ENCODE data around the gene SNAPIN. TPM values are rescaled to one million over a fixed set of nuclear protein-coding genes. Genes with fewer than 3 reads are reported as not detected.
"Not testable (repeated sequence)": the region's sequence is repeated elsewhere in the genome, so short reads cannot be mapped to it uniquely, and the experiment has no call there.

Gene SNAPIN
- polyA plus RNA-seq, 3 donors = 30.7 to 141 (median 135) TPM

DNA sequence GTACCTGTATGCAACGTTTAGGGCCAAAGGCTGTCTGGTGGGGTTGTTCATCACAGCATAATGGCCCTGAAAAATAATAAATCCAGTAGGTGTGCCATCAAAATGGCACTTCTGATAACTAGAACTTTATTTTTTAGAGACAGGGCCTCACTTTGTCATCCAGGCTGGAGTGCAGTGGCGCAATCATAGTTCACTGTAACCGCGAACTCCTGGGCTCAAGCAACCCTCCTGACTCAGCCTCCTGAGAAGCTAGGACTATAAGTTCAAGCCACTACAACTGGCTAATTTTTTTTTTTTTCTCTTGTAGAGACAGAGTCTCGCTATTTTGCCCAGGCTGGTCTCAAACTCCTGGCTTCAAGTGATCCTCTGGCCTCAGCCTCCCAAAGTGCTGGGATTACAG lies 4.7 kb downstream of the SNAPIN start:
- WGBS (ENCODE audit: insufficient coverage) = 53% methylated on average over 5 of the region's 5 CpGs
- no peaks in the 10 kb centered on the region for H3K9me3 Mint-ChIP-seq
- DNase-seq = peak in 1 of 3 donors; percentile 16

DNA sequence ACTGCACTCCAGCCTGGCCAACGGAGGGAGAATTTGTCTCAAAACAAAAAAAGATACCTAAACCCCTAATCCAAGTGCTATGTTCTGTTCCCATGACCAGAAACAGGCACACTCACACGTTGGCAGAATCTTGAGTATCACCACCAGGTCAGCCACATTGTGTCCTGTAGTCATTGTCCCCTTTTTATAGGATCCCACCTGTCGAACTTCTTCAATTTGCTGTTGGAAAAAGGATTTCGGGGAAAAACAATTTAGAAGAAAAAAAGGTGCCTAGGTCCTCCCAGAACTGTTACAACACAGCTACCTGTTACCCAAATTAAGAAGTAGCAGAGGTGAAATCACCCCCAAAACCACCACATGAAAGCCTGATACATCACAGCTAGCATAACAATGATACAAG lies 8.9 kb downstream of the SNAPIN start:
- no peaks in the 10 kb centered on the region for H3K9me3 ChIP-seq (replicated peaks in 1 of 2; ENCODE audit: control insufficient read depth in 1 of 2, insufficient read depth in 1 of 2, low read length in 2 of 2)
- TF ChIP-seq, protein P1, sequence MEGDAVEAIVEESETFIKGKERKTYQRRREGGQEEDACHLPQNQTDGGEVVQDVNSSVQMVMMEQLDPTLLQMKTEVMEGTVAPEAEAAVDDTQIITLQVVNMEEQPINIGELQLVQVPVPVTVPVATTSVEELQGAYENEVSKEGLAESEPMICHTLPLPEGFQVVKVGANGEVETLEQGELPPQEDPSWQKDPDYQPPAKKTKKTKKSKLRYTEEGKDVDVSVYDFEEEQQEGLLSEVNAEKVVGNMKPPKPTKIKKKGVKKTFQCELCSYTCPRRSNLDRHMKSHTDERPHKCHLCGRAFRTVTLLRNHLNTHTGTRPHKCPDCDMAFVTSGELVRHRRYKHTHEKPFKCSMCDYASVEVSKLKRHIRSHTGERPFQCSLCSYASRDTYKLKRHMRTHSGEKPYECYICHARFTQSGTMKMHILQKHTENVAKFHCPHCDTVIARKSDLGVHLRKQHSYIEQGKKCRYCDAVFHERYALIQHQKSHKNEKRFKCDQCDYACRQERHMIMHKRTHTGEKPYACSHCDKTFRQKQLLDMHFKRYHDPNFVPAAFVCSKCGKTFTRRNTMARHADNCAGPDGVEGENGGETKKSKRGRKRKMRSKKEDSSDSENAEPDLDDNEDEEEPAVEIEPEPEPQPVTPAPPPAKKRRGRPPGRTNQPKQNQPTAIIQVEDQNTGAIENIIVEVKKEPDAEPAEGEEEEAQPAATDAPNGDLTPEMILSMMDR (IDR thresholded peaks at IDR 0.05) = no peak
- Mint-ChIP-seq H3K4me3 (no peak overlapping the region), H3K9me3 (no peaks in the 10 kb centered on the region), H3K27me3 (ENCODE audit: low read depth in 3 of 3) (no peaks in the 10 kb centered on the region), H3K4me1 (peaks cover 18% of the 10 kb centered on the region), H3K36me3 (peaks cover 60 to 69% of the 10 kb centered on the region in 2 donors), H3K27ac (no peak overlapping the region)
- H3K79me2 ChIP-seq (ENCODE audit: insufficient read depth, low read length) = peaks cover 39% of the 10 kb centered on the region
- intact Hi-C loops (cut with micrococcal nuclease) = no loop called here
- no peak overlapping the region for H3K4me3 ChIP-seq (replicated peaks in 1 of 3; ENCODE audit: low read depth in 2 of 3, low read length in 3 of 3)
- peaks cover 14 to 25% of the 10 kb centered on the region in 2 donors for H3K4me1 ChIP-seq (ENCODE audit: control insufficient read depth in 1 of 2, insufficient read depth in 2 of 2, low read length in 2 of 2)
- H2AFZ ChIP-seq (ENCODE audit: insufficient read depth, low read depth, low read length, poor library complexity, severe bottlenecking) = no peak overlapping the region
- H4K20me1 ChIP-seq (ENCODE audit: insufficient read depth, low read length) = no peaks in the 10 kb centered on the region
- H3K9ac ChIP-seq (ENCODE audit: insufficient read depth, low read length, poor library complexity, severe bottlenecking) = no peak overlapping the region
- no peak overlapping the region for H3K4me2 ChIP-seq (replicated peaks; ENCODE audit: extremely low read depth, low read length, poor library complexity, severe bottlenecking)
- peaks cover 57 to 72% of the 10 kb centered on the region in 2 donors for H3K36me3 ChIP-seq (replicated peaks in 1 of 2; ENCODE audit: control insufficient read depth in 1 of 2, insufficient read depth in 2 of 2, low read length in 2 of 2)
- H3K27me3 ChIP-seq (ENCODE audit: control insufficient read depth in 2 of 2, insufficient read depth in 2 of 2, low read length in 2 of 2) = no peaks in the 10 kb centered on the region
- no peak for DNase-seq
- peak overlapping the region in 1 of 2 donors; percentile 39 for H3K27ac ChIP-seq (ENCODE audit: low read depth in 1 of 2, low read length in 2 of 2)
- WGBS (ENCODE audit: insufficient coverage) = 100% methylated on average over 1 of the region's 4 CpGs

More for the DNA sequence above, 4.7 kb downstream of the SNAPIN start:
- peaks cover 38% of the 10 kb centered on the region for H3K79me2 ChIP-seq (ENCODE audit: insufficient read depth, low read length)
- H3K4me3 Mint-ChIP-seq = no peak overlapping the region
- H3K27ac ChIP-seq (ENCODE audit: low read depth in 1 of 2, low read length in 2 of 2) = peak overlapping the region in 1 of 2 donors; percentile 45
- no peak overlapping the region for H2AFZ ChIP-seq (ENCODE audit: insufficient read depth, low read depth, low read length, poor library complexity, severe bottlenecking)
- H3K27me3 Mint-ChIP-seq (ENCODE audit: low read depth in 3 of 3) = no peaks in the 10 kb centered on the region
- intact Hi-C loops (cut with micrococcal nuclease) = no loop called here
- peaks cover 11% of the 10 kb centered on the region for H4K20me1 ChIP-seq (ENCODE audit: insufficient read depth, low read length)
- peaks cover 14% of the 10 kb centered on the region for H3K4me1 Mint-ChIP-seq
- H3K36me3 ChIP-seq (replicated peaks in 1 of 2; ENCODE audit: control insufficient read depth in 1 of 2, insufficient read depth in 2 of 2, low read length in 2 of 2) = peaks cover 76 to 84% of the 10 kb centered on the region in 2 donors
- peak overlapping the region in 3 of 7 donors; percentile 10 to 50 (median 13) for H3K27ac Mint-ChIP-seq
- no peak overlapping the region for H3K4me2 ChIP-seq (replicated peaks; ENCODE audit: extremely low read depth, low read length, poor library complexity, severe bottlenecking)
- no peak overlapping the region for H3K9ac ChIP-seq (ENCODE audit: insufficient read depth, low read length, poor library complexity, severe bottlenecking)
- H3K36me3 Mint-ChIP-seq = peaks cover 71 to 83% of the 10 kb centered on the region in 2 donors
- H3K4me1 ChIP-seq (ENCODE audit: control insufficient read depth in 1 of 2, insufficient read depth in 2 of 2, low read length in 2 of 2) = peaks cover 15 to 19% of the 10 kb centered on the region in 2 donors
- no peak overlapping the region for H3K4me3 ChIP-seq (replicated peaks in 1 of 3; ENCODE audit: low read depth in 2 of 3, low read length in 3 of 3)
- TF ChIP-seq, protein P1 (IDR thresholded peaks at IDR 0.05) = no peak
- H3K27me3 ChIP-seq (ENCODE audit: control insufficient read depth in 2 of 2, insufficient read depth in 2 of 2, low read length in 2 of 2) = no peaks in the 10 kb centered on the region
- H3K9me3 ChIP-seq (replicated peaks in 1 of 2; ENCODE audit: control insufficient read depth in 1 of 2, insufficient read depth in 1 of 2, low read length in 2 of 2) = no peaks in the 10 kb centered on the region

DNA sequence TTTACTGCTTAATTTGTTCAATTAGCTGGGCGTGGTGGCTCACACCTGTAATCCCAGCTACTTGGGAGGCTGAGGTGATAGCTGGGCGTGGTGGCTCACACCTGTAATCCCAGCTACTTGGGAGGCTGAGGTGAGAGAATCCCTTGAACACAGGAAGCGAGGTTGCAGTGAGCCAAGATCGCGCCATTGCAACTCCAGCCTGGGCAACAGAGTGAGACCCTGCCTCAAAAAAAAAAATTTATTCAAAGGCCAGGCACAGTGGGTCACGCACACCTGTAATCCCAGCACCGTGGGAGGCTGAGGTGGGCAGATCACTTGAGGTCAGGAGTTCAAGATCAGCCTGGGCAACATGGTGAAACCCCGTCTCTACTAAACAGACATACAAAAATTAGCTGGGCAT lies 10.2 kb downstream of the SNAPIN start:
- intact Hi-C loops (cut with micrococcal nuclease); H3K27me3 Mint-ChIP-seq (ENCODE audit: low read depth in 3 of 3); H3K4me2 ChIP-seq (replicated peaks; ENCODE audit: extremely low read depth, low read length, poor library complexity, severe bottlenecking); H3K9me3 ChIP-seq (replicated peaks in 1 of 2; ENCODE audit: control insufficient read depth in 1 of 2, insufficient read depth in 1 of 2, low read length in 2 of 2); H3K9ac ChIP-seq (ENCODE audit: insufficient read depth, low read length, poor library complexity, severe bottlenecking); H3K9me3 Mint-ChIP-seq; H3K27me3 ChIP-seq (ENCODE audit: control insufficient read depth in 2 of 2, insufficient read depth in 2 of 2, low read length in 2 of 2); H2AFZ ChIP-seq (ENCODE audit: insufficient read depth, low read depth, low read length, poor library complexity, severe bottlenecking); H4K20me1 ChIP-seq (ENCODE audit: insufficient read depth, low read length); DNase-seq; H3K4me3 Mint-ChIP-seq; H3K4me3 ChIP-seq (replicated peaks in 1 of 3; ENCODE audit: low read depth in 2 of 3, low read length in 3 of 3); H3K27ac ChIP-seq (ENCODE audit: low read depth in 1 of 2, low read length in 2 of 2): not testable (repeated sequence)
- Mint-ChIP-seq H3K27ac (peak overlapping the region in 1 of 7 donors; percentile 26), H3K4me1 (peaks cover 17% of the 10 kb centered on the region), H3K36me3 (peaks cover 51 to 59% of the 10 kb centered on the region in 2 donors)
- H3K36me3 ChIP-seq (replicated peaks in 1 of 2; ENCODE audit: control insufficient read depth in 1 of 2, insufficient read depth in 2 of 2, low read length in 2 of 2) = peaks cover 45 to 60% of the 10 kb centered on the region in 2 donors
- peaks cover 9 to 18% of the 10 kb centered on the region in 2 donors for H3K4me1 ChIP-seq (ENCODE audit: control insufficient read depth in 1 of 2, insufficient read depth in 2 of 2, low read length in 2 of 2)
- peaks cover 39% of the 10 kb centered on the region for H3K79me2 ChIP-seq (ENCODE audit: insufficient read depth, low read length)
- 100% methylated on average over 5 of the region's 8 CpGs for WGBS (ENCODE audit: insufficient coverage)
